COLO668 (cell line): ENCODE measurements around the gene P2RY6.
"Not testable (repeated sequence)": the region's sequence is repeated elsewhere in the genome, so short reads cannot be mapped to it uniquely, and the experiment has no call there.

ENCODE experiments used
- DNase-seq: peaks from one replicate; lab custom pipeline; 2025; ENCODE audit not compliant: unreplicated experiment; lab: John Stamatoyannopoulos, UW

P2RY6 gene, protein sequence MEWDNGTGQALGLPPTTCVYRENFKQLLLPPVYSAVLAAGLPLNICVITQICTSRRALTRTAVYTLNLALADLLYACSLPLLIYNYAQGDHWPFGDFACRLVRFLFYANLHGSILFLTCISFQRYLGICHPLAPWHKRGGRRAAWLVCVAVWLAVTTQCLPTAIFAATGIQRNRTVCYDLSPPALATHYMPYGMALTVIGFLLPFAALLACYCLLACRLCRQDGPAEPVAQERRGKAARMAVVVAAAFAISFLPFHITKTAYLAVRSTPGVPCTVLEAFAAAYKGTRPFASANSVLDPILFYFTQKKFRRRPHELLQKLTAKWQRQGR

DNA sequence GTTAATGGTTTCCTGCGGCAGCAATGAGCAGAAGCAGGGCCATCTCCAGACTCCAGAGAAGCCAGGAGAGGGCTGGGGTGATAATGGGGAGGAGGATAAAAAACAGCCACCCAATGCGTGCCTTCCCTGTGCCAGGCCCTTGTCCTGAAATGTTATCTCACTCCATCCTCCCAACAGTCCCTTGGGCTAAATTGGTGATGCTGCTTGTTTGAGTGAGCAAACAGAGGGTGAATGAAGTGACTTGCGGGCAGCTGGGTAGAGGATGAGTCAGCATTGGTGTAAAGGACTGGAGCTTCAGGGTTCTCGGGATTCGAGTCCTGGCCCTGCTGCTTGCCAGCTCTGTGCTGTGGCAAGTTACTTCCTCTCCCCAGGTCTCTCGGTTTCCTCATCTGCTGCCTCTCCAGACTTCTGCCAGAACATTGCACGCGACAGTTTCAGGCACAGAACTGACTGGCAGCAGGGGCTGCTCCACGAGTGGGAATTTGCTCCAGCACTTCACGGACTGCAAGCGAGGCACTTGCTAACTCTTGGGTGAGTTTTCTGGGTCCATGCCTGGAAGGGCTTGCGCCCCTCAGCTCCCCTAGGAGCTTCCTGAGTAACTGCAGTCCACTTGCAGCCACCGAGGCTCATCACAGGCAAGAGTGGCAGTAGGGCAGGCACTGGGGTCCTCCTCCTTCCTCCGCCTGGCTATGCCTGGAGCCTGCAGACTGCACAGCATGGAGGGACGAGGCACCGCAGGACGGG lies at the start of gene P2RY6:
Gene P2RY6 (plus strand): TSS at position 403 of the 744 bp plus-strand sequence. CDS start 24,181 bp downstream, outside the sequence.
- DNase-seq, result peak; percentile 30

- DNase-seq, result no peak
These were observed 48.0 kb upstream of the P2RY6 start for GRCh38 chr11:73223998-73224730.

GRCh38 chr11:73225001-73225686 lies 47.0 kb upstream of the P2RY6 start:
- DNase-seq, result no peak

- DNase-seq, result no peak
These were observed 46.3 kb upstream of the P2RY6 start for GRCh38 chr11:73225851-73226250.

GRCh38 chr11:73226297-73227006 lies 45.7 kb upstream of the P2RY6 start:
- DNase-seq, result no peak

- DNase-seq, result peak; percentile 52
These were observed 44.4 kb upstream of the P2RY6 start for GRCh38 chr11:73227571-73228211.

GRCh38 chr11:73228268-73229134 lies 43.6 kb upstream of the P2RY6 start:
- no peak for DNase-seq

DNA sequence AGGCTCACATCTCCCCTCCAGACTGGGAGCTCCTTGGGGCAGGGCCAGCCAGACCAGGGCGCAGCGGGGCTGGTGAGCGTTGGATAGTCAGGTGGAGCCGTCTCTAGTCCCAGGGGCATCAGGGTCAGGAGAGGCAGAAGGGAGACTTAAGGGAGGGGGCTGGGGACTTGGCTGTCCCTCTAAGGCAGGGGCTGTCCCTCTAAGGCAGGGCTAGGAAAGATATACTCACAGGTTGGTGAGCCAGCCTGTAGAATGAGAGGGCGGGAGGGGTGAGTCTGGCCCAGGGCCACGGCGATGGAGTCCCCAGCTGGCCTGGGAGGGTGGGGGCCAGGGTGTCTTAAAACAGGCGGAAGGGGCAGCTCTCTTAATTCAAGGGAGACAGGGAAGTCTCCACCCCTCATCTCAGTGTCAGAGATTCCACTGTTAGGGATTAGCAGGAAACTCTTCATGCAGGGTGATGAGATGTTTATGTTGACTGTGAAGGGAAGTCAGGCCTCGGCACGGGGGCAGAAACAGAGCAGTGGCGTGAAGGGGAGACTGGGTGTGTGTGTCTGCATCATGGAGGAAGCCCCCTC lies 42.7 kb upstream of the P2RY6 start:
- DNase-seq, result no peak

DNA sequence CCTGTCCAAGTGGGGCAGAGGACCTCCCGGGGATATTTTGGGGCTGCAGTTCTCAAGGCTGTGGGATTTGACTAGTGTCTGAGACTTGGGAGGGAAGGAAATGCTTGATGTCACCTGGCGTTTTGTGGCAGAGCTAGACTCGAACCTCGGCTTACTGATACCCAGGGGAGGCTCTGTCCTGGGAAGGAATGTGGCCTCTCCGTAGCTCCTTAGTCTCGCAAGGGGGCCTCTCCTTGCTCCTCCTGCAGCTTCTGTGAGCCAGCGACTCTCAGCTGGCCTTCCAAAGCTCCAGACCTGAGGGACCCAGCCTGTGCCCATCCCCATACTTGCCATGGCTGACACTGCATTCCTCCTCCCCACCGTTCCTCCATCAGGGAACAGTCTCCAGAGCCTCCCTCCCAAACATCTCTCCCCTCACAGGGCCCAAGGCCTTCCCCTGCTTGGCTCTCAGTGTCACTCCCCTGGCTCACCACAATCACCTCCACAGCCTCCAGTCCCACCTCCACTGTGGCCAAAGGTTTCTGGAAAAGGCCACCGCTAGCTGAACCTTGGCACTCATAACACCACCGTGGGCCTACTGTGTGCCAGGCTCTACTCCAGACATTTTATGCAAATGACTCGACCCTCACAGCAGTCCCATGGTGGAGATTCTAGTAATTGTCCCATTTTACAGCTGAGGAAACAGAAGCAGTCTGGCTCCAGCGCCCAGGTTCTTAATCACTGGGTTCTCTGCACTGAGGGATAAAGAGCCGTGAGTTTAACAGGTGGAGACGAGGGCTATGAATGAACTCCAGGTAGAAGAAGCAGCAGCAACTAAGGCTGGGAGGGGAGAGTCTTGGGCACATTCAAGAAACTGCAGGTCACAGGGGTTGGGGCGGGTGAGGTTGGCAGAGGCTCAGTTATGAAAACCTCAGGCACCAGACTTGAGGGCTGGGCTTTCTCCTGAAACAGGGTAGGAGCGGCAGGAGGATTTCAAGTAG lies 42.0 kb upstream of the P2RY6 start:
- no peak for DNase-seq

- DNase-seq, result no peak
These were observed 41.2 kb upstream of the P2RY6 start for GRCh38 chr11:73230931-73231330.

DNA sequence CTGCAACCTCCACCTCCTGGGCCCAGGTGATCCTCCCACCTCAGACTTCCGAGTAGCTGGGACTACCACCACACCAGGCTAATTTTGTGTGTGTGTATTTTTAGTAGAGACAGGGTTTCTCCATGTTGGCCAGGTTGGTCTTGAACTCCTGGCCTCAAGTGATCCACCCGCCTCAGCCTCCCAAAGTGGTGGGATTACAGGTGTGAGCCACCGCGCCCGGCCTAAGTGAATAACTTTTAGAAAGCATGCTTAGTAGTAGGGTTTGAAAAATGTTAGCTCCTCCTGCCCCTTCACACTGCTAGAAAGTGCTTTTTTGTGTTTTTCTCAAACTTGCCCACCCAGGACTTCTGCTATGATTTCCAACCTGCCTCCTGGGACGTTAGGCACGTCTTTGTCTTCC lies 39.7 kb upstream of the P2RY6 start:
- DNase-seq, result not testable (repeated sequence)

DNA sequence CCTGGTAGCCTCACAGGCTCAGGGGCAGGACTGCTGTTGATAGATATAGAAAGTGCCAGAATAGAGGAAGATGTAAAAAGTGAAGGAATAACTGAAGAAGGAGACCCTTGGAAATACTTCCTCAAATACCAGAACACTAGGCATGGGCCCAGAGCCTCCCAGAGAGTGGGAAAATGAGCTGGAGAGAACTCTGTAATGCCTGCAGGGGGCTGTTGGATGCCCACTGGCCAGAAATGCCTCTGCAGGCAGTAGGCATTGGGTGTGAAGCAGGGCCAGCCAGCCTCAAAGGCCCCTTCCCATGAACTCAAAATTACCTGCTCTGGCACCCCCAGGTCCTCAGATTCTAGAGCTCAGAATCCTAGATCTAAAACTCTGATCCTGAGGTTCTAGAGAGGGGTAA lies 38.9 kb upstream of the P2RY6 start:
- DNase-seq, result no peak

- DNase-seq, result no peak
These were observed 38.3 kb upstream of the P2RY6 start for GRCh38 chr11:73233692-73234470.

- DNase-seq, result no peak
These were observed 37.5 kb upstream of the P2RY6 start for GRCh38 chr11:73234471-73235181.

DNA sequence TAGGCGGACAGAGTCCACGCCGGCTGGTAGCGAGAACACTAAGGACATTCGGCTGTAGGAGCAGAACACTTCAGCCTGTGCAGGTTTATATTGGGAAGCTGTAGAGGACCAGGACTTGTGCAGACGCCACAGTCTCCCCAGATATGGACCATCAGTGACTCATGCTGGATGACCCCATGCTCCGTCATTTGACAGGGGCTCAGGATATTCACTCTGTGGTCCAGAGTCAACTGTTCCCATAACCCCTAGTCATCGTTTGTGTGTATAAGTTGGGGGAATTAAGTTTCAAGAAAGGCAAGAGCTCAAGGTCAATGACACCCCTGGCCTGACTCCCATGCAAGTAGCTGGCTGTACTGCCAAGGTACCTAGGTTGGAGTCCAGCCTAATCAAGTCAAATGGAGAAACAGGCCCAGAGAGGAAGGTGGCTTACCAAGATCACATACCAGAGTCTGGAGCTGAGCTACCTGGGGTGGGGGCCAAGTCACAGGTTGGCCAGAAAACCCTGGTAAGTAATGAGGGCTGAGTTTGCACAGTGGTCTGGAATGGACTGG lies 36.8 kb upstream of the P2RY6 start:
- DNase-seq, result no peak

GRCh38 chr11:73236205-73236765 lies 35.9 kb upstream of the P2RY6 start:
- no peak for DNase-seq
